Activated CD8-positive, alpha-beta memory T cell treated with anti-CD3 and anti-CD28 coated beads, Interleukin-2, amount 50 U/mL, for 4 hours (primary cell): ENCODE measurements around the gene C2orf76.

Experiments
- DNase-seq: peaks from one replicate; pipeline ENCODE4 v3.0.0-alpha.2; 2020

C2orf76 gene

GRCh38 chr2:119337749-119338148, 28.9 kb downstream of the C2orf76 start:
- no peak for DNase-seq

GRCh38 chr2:119333833-119334232, 32.8 kb downstream of the C2orf76 start:
- DNase-seq = no peak

GRCh38 chr2:119333360-119333759, 33.3 kb downstream of the C2orf76 start:
- no peak for DNase-seq

GRCh38 chr2:119332953-119333352, 33.7 kb downstream of the C2orf76 start:
- no peak for DNase-seq

GRCh38 chr2:119327431-119327830, 39.2 kb downstream of the C2orf76 start:
- no peak for DNase-seq

GRCh38 chr2:119326938-119327337, 39.7 kb downstream of the C2orf76 start:
- no peak for DNase-seq

GRCh38 chr2:119324685-119325270, 41.9 kb downstream of the C2orf76 start:
- DNase-seq = no peak

- DNase-seq = no peak
Measured at GRCh38 chr2:119323459-119323858, 43.2 kb downstream of the C2orf76 start.

- DNase-seq = no peak
Measured at GRCh38 chr2:119319593-119319992, 47.0 kb downstream of the C2orf76 start.

GRCh38 chr2:119317554-119317953, 49.1 kb downstream of the C2orf76 start:
- no peak for DNase-seq

- DNase-seq = no peak
Measured at GRCh38 chr2:119316066-119316465, 50.6 kb downstream of the C2orf76 start.

GRCh38 chr2:119315241-119315925, 51.3 kb downstream of the C2orf76 start:
- no peak for DNase-seq

GRCh38 chr2:119311831-119312230, 54.8 kb downstream of the C2orf76 start:
- DNase-seq = no peak

GRCh38 chr2:119311371-119311770, 55.3 kb downstream of the C2orf76 start:
- DNase-seq = no peak

- DNase-seq = no peak
Measured at GRCh38 chr2:119308793-119309330, 57.8 kb downstream of the C2orf76 start.

GRCh38 chr2:119307419-119308140, 59.1 kb downstream of the C2orf76 start:
- no peak for DNase-seq

- DNase-seq = no peak
Measured at GRCh38 chr2:119306196-119306590, 60.4 kb downstream of the C2orf76 start.

- DNase-seq = no peak
Measured at GRCh38 chr2:119305497-119306195, 61.0 kb downstream of the C2orf76 start.

- DNase-seq = no peak
Measured at GRCh38 chr2:119304847-119305246, 61.8 kb downstream of the C2orf76 start.

GRCh38 chr2:119301413-119301812, 65.2 kb downstream of the C2orf76 start:
- no peak for DNase-seq

- DNase-seq = no peak
Measured at GRCh38 chr2:119295688-119296375, 70.8 kb downstream of the C2orf76 start.

GRCh38 chr2:119294671-119295070, 72.0 kb downstream of the C2orf76 start:
- DNase-seq = no peak

GRCh38 chr2:119293900-119294299, 72.7 kb downstream of the C2orf76 start:
- DNase-seq = no peak
